GM12801 (cell line): ENCODE results near the gene SLC2A9.

Experiments
- CTCF ChIP-seq: IDR thresholded peaks from one replicate; pipeline ENCODE4 v1.5.1; 2011; ENCODE audit warnings: control low read depth; ENCODE audit not compliant: insufficient read length; ENCODE audit errors: extremely low read depth

The SLC2A9 gene

GRCh38 chr4:9964879-9965278 is 56.4 kb downstream of the SLC2A9 start:
- no peak for TF ChIP-seq CTCF

- no peak for TF ChIP-seq CTCF
Measured at GRCh38 chr4:9963328-9963727, 58.0 kb downstream of the SLC2A9 start.

GRCh38 chr4:9962611-9963314 is 58.5 kb downstream of the SLC2A9 start:
- TF ChIP-seq CTCF, result no peak

- no peak for TF ChIP-seq CTCF
Measured at GRCh38 chr4:9954468-9954867, 66.8 kb downstream of the SLC2A9 start.

GRCh38 chr4:9953089-9953488 is 68.2 kb downstream of the SLC2A9 start:
- no peak for TF ChIP-seq CTCF

GRCh38 chr4:9952415-9952950 is 68.8 kb downstream of the SLC2A9 start:
- TF ChIP-seq CTCF, result no peak

- TF ChIP-seq CTCF, result no peak
Measured at GRCh38 chr4:9949573-9949972, 71.7 kb downstream of the SLC2A9 start.
